GM18858 (cell line): ENCODE results near the gene KRTAP5-1.

Experiments
- ATAC-seq: cut with Tn5 transposase; IDR thresholded peaks from one replicate; pipeline ENCODE4 v1.9.1; 2021; ENCODE audit not compliant: unreplicated experiment

The KRTAP5-1 gene

DNA sequence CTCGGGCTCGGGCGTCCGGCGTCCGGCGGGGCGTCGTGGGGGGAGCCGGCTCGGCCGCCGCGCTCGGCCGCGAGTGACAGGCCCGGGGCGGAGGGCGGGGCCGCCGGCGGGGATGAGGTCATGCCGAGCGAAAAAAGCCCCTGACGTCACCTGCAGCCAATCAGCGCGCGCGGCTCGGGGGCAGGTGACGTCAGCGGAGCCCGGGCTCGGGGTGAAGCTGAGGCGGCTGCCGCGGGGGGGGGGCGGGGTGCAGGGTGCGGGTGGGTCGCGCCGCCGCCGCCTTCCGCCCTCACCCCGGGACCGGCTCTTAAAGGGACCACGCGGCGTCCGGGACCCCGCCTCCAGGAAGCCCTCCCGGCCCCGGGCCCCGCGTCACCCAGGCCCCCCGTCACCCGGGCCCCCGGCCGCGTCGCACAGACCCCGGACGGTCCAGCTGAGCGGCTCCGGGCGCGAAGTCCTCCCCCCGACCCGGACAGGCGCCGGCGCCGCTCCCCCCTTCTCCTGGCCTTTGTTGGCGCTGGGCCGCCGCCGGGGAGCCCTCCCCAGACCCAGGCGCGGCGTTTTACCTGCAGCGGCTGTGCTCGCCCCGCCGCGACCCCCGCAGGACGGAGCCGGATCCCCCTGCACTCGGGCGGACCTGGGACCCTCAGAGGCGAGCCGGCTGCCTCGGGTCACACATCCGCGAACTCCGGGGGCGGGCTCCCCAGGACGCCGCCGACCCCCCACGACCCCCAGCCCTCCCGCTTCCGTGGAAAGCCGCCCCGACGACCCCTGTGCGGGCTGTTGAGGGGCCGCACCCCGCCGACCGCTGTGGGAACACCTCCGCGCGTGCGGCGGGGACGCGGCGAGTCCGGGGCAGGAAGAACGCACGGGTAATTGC is 12.6 kb downstream of the KRTAP5-1 start, which contains the start of gene DUSP8:
DUSP8 (minus strand) TSS at position 75 of the 880 bp plus-strand sequence. CDS start 6,445 bp downstream, outside the sequence.
- ATAC-seq = peak; percentile 42

DNA sequence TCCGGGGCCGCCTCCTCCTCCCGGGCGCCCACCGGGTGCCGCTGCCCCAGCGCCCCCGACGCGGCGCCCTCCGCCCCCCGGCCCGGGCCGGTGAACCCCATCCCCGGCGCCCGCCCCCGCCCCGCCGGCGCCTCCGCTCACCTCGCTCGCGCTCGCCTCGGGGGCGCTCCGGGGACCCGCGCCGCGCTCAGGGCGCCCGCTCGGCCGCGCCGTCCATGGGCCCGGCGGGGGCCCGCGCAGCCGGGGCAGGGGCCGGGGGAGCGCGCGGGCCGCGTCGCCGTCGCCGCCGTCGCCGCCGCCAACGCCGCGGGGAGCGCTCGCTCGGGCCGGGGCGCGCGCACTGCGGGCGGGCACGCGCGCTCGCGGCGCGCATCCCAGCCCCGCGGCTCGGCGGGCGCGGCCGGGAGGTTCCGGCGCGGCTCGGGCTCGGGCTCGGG is 13.3 kb downstream of the KRTAP5-1 start:
- ATAC-seq = no peak

DNA sequence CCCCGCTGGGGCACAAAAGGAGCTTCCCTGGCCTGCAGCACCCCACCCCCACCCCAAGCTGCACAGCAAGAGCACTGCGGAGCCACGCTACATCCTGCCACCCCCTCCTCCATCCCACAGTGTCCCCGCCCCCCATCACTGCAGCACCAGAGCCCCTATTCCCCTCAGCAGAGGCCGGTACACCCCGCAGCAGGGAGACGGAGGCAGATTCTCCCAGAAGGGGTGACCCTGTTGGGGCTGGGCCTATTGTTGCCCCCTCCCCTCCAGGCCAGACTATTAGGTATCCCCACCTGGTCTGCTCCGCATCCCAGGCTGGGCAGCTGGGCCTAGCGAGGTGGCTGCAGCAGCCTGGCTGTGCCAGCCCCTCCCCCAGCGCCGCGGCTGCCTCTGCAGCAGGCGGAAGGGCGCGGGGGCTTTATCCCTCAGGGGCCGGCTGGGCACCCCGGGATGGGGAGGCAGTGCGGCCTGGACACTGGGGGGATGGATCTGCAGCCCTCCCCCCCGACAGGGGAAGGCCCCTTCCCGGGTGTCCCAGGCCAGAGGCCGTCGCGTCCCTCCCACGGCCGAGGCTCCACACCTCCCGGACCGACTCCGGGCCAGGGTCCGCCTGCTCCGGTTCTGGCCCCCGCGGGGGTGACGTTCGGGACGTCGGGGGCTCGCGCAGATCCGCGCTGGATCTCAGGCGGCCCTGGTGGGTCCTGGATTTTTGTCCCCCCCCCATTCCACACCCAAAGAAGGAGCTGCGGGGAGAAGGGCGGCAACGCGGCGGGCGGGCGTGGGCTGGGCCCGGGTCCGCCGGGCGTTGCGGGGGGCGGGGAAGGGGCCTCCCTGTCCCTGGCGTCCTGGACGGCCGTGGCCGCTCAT is 14.0 kb downstream of the KRTAP5-1 start:
- no peak for ATAC-seq

DNA sequence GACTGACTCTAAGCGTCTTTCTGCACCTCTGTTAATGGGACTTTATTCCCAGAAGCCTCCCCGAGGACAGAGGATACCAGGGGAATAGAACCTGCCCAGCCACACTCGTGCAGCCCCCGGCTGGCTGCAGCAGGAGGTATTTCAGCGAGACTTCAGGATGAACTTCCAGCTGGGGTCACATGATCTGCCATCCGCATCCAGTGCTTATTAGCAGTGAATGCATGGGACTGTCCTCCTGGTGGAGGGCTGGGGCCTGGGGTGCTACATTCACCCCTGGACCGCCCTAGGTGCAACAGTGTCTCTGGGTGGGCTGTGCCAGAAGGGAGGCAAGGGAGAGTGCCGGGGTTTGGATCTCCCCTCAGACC is 14.6 kb downstream of the KRTAP5-1 start:
- no peak for ATAC-seq

DNA sequence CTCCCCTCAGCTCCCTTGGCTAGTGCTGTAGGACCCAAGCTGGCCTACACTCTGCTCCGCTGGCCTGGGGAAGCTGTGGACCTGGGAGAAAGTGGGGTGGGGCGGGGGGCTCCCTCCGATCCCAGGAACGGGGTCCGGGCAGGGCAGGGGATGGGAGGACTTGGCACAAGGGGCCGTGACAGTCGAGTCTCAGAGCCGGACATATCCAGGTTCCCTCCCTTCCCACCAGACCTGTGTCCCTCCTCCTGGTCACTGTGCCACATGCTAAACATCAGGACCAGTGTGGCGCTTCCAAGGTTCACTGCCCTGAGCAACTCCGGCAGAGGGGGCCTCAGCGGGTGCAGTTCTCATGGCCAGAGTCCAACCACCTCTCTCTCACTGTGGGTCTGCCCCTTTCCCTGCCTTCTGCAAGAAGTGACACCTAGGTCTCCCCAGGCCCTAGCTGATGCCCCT is 15.1 kb downstream of the KRTAP5-1 start:
- no peak for ATAC-seq

DNA sequence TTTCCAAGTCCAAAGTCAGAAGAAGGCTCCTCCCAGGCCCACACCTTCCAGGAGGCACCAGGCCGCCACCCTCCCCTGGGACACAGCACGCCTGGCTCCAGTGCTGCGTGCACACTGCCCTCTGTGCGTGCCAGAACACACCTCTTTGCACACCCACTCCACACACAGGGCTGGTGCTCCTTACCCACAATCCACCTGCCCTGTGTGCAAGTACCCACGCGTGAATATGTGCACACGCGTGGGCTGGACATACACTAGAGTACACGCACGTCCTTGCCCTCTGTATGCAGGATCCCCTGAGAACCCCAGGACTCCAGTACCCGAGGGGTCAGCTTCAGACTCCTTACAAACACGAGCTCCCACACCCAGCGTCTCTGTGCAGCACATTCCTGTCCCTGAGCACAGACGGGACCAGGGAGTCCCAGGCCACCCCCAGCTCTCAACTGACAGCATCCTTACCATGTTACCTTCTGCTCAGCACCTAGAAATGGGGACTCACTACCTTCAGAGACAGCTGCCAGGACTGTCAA is 15.8 kb downstream of the KRTAP5-1 start:
- ATAC-seq = no peak

DNA sequence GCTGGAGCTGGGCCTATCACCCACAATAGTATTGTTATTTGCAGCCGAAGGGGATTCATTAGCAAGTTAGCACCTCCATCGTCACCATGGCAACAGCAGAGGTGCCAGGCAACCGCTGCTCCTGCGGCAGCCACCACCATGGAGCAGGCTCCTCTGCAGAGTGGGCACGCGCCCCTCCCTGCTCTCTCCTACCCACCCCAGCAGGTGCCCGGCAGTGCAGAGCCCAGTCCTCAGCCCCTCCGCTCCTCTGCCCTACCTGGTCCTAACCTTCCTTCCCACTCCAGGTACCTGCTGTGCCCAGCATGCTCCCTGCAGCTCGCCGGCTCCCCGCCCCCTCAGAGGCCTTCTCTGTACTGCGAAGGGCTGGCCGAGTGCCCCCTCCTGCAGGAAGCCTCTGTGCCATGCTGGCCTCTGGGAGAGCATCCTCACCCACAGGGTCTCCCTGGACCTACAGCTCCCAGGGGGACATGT is 16.6 kb downstream of the KRTAP5-1 start:
- no peak for ATAC-seq

DNA sequence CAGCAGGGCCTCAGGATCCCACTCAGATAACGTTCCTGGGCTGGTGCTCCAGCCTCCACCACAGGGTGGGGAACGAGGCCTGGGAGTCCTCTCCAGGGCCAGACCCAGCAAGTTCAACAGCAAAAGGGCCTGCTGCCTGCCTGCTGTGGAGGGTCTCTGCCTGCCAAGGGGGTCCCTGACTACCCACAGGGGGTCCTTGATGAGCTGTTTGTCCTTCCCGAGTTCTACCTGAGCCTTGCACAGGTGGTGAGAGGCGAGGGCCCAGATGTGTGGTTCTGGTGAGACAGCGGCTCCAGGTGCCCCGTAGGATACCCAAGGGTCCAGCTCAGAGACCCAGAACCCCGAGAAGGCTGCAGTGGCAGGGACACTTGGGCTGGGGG is 17.4 kb downstream of the KRTAP5-1 start:
- no peak for ATAC-seq

DNA sequence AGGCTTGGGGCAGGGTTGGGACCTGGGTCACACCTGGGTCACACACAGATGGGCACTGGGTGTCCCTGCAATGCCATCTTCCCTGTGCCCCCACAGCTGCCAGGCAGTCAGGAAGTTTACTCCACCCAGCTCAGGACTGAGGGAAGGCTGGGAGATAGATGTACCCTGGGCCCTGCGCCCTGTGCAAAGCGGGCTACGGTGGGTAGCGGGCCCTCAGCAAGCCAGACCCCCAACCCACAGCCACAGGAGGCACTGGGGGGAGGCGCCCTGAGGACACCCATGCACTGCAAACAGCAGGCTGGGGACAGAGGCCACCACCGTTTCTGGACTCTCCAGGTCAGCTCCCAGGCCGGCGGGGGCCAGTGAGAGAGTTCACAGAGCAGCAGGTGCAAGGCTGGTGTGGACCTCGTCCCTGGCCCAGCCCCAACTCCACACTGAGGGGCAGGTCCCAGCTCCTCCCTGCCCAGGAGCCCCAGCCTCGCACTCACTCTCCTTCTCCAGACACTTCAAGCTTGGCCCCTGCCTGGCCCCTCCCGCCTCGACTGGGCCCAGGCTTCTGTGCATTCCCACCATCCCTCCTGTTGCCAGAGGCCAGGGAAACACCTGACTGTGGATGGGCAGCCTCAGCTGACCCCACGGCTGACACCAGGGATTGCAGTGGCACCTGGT is 17.9 kb downstream of the KRTAP5-1 start:
- ATAC-seq = no peak

DNA sequence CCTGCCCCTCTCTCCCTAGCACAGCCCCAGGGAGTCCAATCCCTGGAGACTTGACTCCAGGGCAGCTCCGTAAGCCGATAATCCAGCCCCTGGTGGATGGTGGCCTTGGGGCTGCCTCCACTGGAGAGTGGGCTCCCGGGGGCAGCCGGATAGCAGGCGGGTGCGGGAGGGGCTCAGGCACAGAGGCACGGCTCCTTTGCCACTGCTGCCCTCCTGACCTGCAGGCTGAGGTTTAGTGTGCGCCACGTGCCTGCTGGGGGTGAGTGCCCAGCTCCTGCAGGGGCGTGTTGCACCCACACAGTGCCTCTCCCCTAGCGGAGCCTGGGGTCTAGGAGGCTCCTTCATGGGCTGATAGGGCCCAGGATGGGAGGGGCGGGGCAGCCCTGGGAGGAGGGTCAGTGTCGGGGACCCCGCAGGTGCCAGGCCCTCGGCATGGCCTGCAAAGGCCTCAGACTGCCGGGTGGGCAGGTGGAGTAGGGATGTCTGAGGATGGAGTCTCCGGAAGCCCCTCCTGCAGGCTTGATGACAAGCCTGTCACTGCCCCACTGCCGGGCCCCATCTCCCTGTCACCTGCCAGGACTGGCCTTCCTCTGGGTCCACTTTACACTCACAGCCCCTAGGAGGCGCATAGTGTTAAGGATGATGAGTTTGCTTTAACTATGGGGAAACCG is 18.6 kb downstream of the KRTAP5-1 start:
- ATAC-seq = no peak

DNA sequence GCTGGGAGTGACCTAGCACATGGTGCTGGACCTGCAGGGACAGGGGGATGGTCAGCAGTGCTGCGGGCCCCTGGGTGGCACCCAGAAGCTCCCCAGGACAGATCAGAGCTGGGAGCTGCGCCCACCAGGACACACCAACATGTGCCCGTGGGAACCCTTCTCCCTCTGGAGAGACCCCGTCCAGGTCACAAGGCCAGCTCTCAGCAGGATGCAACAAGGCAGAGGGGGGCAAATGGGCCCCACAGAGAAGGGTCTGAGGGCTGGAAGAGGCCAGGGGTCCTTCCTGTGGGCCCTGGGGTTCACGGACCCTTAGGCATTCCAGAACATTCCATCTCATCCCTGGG is 19.2 kb downstream of the KRTAP5-1 start:
- ATAC-seq = no peak

DNA sequence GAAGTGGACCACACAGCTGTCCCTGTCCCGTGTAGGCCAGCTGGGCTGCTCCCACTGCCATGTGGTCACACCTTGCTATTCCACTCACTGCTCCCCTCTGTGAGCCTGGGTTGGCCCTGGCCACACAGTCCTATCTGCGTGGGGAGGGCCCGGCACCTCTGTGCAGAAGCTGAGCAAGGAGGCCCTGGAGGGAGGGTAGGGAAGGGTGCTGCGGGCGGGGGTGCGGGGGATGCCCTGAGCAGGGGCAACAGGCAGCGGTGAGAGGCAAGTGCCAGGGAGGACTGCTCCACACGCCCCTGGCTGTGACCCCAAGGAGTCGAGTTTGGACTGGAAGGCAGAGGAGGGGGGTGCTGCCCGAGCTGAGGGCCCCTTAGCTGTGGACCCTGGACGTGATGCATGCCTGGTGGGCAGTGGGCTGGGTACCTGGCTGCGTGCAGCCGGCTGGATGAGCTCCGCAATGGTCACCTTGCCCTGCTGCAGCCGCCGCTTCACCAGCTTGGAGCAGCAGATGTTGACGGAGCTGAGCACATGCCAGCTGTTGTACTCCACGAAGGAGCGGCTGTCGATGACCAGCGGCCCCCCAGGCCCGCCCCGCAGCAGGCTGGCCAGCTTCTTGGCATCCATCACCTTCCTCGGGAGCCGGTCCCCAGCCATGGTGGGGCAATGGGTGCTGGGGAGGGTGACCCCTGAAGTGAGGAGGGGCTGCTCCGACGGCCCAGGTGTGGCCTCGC is 19.7 kb downstream of the KRTAP5-1 start:
- no peak for ATAC-seq

DNA sequence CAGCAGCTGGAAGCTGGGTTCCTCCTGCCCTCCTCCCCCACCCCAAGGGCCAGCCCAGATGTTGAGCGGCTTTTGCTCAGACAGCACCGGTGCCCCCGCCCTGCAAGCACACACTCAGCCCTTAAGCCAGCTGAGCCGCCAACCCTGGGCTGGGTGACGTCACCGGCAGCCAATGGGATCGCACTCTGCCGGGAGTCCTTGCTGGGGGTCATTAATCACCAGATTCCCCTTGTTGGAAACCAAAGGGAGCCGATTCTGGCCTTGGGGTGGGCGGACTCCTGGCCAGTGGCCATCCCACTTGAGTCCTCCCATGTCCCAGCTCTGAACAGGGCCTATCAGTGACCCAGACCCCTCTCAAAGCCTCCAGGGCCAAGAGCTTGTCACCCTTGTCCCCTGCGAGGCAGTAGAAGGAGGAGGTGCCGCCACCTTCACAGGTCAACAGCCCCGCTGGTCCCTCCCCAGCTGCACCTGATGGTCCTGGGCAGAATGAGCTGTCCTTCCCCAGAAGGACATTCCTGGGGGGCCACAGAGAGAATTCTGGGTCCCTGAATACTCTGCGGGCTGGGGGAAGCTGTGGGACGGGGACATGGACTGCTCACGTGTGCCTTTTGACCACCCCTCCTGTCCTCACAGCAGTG is 20.4 kb downstream of the KRTAP5-1 start:
- no peak for ATAC-seq

DNA sequence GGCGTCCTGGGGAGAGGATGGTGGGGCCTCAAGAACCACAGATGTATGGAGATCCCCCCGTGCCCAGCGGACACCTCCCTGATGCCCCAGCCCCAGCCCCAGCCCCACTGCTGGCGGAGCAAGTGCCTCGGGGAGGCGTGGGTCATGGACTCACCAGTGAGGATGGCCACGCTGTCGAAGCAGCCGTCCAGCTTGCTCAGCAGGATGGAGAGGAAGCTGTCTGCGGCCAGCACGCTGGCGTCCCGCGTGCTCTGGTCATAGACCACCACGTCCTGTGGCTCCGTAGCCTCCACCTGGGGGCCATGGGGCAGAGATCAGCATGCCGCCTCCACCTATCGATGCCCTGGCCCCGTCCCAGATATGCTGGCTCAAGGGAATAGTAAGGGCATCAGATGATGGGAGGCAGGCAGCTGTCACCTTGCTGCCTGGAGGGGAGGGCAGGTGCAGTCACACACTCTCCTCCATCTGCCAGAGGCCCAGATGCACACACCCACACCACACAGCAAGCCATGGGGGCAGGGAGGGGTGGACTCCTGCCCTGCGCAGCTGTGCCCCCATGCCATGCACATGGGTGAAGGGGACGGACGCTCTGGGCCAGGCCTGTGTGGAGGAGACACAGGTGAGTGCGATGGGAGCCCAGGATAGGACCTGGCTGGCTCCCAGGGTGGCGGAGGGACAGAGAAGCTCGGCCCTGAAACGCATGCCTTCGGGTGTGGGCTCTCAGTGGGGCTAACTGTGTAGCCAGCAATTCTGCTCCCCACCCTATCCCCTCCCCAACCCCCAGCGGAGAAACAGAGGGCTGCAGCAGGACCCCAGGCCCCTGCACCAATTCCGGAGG is 21.2 kb downstream of the KRTAP5-1 start:
- no peak for ATAC-seq

DNA sequence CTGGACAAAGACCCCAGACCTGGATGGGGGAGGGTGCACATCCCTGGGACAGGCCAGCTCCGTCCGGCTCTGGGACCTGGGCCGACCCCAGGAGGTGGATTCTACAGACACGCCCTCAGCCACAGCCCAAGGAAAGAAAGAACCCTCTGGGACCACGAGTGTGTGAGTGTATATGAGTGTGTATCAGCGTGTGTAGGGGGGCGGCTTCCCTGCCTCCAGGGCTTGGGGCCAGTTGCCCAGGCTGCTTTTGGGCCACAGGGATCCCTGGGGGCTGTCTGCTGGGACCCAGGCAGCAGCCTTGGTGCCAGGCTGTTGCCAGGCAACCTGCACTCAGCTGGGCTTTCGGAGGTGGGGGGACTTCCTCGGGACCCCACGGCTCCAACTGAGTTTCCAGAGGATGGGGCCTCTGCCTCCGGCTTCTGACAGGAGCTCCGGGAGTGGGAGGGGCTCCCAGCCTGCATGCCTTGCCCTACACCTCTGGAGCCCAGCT is 21.9 kb downstream of the KRTAP5-1 start:
- ATAC-seq = no peak

DNA sequence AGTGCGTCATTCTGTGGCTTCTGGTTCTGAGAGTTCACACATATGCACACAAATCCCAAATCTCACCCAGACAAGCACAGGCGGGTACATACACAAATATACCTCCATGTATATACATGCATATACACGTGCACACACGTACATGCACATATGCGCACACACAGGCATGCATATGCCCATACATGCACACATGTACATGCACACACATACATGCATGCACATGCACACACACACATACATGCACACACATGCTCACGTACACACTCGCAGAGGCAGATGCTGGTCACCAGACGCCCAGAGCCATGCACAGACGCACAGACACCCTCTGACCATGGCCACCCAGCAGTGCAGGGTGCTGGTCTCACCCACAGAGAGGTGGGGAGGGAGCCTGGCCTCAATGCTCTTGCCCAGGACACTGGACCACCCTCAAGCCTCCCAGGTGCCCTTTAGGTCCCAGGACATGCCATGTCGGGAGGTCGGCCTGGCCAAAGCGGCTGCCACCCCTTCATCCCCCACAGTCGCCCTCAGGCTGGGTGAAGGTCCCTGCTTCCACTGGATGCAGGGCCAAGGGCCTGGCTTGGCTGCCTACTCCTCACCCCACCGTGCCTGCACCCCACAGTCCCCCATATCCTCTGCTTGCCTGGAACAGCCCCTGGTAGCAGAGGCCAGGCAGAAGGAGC is 22.5 kb downstream of the KRTAP5-1 start:
- ATAC-seq = no peak

DNA sequence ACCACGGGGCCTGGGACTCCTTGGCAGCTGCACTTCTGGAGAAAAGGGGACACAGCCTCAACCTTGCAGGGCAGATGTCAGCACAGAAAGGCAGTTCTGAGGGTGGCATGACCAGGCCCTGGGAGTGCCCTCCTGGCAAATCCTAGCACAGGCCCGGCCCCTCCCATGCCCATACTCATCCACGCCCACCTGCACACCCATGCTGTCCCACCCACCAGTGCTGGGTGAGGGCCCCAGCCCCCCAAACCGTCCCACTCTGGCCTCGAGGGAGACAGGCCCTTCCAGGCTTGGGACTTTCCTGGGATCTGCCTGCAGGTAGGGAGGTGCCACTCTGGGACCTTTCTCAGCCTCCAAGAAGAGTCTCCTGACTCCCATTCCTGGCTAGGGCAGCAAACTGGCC is 23.1 kb downstream of the KRTAP5-1 start:
- ATAC-seq = no peak

DNA sequence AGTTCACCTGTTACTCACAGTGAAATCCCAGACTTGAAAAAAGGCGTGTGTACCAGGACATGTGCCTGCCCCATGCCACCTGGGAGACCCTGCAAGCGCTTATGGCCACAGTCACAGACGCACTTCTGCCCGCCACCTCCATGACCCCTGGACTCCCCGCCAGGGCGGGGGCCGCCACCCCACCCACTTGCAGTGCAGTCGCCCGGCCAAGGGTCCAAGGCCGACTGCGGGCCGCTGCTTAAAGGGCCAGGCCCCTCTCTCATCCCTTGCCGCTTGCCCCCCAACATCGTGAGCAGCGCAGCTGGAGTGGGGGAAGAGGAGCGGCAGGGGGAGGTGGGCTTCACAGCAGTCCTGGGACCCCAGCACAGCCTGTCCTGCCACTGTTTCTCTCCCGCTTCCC is 23.8 kb downstream of the KRTAP5-1 start:
- ATAC-seq = no peak
